Body of pancreas (tissue), 4 donors: ENCODE results near the gene GOLT1A. TPM values are rescaled to one million over a fixed set of nuclear protein-coding genes. Genes with fewer than 3 reads are reported as not detected.

Experiments
- ATAC-seq: fragments of 150-250 bp; one replicate; pipeline ENCODE4 v1.9.1; 2016
- DNase-seq, 4 donors: peaks; one replicate each; pipeline ENCODE4 v3.0.0-alpha.2; 2019
- H3K27ac ChIP-seq, 4 donors: fragments of 200-600 bp; sonication (generic); 1 replicate in 3 of 4; 2 replicates in 1 of 4; pipeline versions ENCODE4 v1.5.1 to v1.6.1; 2016 to 2019; ENCODE audit warnings: mild to moderate bottlenecking in 1 of 4, mixed read lengths in 1 of 4, moderate library complexity in 1 of 4
- H3K27me3 ChIP-seq, 2 donors: fragments of 200-600 bp; sonication (generic); one replicate each; pipeline ENCODE4 v1.6.0; 2016; ENCODE audit warnings: mild to moderate bottlenecking in 1 of 2
- H3K36me3 ChIP-seq, 2 donors: fragments of 200-600 bp; sonication (generic); replicated peaks in 1 of 2; 2 replicates each; pipeline ENCODE4 v1.5.1; 2016; ENCODE audit warnings: low read depth in 2 of 2; ENCODE audit not compliant: insufficient read depth in 1 of 2
- H3K4me1 ChIP-seq: fragments of 200-600 bp; sonication (generic); one replicate; pipeline ENCODE4 v1.6.0; 2016
- H3K4me3 ChIP-seq, 2 donors: fragments of 200-600 bp; sonication (generic); 1 replicate in 1 of 2; 2 replicates in 1 of 2; pipeline ENCODE4 v1.5.1; 2016 to 2019
- H3K9me3 ChIP-seq, 3 donors: fragments of 200-600 bp; sonication (generic); 1 replicate in 2 of 3; 2 replicates in 1 of 3; pipeline ENCODE4 v1.5.1; 2016
- POLR2A ChIP-seq, 3 donors: fragments of 450-650 bp; IDR thresholded peaks; one replicate each; pipeline ENCODE4 v1.6.1; 2016; ENCODE audit warnings: antibody characterized with exemption in 3 of 3, mild to moderate bottlenecking in 2 of 3
- WGBS, 2 donors: methylation state at CpG; one replicate each; pipeline ENCODE4 v1.1.5; 2017; 5-methylcytosine and 5-hydroxymethylcytosine counted together
- intact Hi-C: fragments of 100-400 bp; cut with DNase I; formaldehyde crosslinking; loops from one replicate; pipeline ENCODE4 v1.15.1; 2023
- total RNA-seq, 2 donors: library from RNA; depleted of rRNA; stranded (reverse); fragments of >200 nt; gene quantifications; one replicate each; pipeline ENCODE4 v1.1.0, GENCODE V29; 2016
- TF ChIP-seq, protein P1 (sequence below), 7 experiments: fragments of 450-650 bp in 4 of 7; fragments of 200-600 bp in 3 of 7; sonication (generic) in 3 of 7; IDR thresholded peaks; one replicate each; pipeline ENCODE4 v1.5.1; 2016 to 2019; ENCODE audit warnings: antibody characterized with exemption in 7 of 7

The GOLT1A gene
- total RNA-seq, 2 donors from 2014 or later, result 6.5 TPM; not detected in 1

DNA sequence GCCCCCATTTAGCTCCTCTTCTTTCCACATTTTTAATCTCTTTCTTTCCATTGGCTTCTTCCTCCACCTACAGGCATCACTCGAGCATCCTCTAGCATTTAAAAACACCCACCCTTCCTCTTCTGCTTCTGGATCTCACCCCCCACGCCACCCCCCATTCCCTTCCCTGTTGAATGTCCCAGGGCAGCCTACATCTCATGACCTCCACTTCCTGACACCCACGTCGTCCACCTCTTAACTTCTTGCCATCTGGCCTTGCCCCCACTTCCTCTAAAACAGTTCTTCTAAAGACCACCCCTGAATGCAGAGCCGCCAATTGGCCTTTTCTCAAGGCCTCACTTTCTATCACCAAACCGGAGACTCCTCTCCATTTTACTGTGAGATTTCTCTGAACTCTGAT, 55.8 kb downstream of the GOLT1A start:
- DNase-seq (no peak), ATAC-seq (no peak)
- intact Hi-C loops, result no loop called here
- no peak for TF ChIP-seq POLR2A (IDR thresholded peaks at IDR 0.05)
- TF ChIP-seq, protein P1, sequence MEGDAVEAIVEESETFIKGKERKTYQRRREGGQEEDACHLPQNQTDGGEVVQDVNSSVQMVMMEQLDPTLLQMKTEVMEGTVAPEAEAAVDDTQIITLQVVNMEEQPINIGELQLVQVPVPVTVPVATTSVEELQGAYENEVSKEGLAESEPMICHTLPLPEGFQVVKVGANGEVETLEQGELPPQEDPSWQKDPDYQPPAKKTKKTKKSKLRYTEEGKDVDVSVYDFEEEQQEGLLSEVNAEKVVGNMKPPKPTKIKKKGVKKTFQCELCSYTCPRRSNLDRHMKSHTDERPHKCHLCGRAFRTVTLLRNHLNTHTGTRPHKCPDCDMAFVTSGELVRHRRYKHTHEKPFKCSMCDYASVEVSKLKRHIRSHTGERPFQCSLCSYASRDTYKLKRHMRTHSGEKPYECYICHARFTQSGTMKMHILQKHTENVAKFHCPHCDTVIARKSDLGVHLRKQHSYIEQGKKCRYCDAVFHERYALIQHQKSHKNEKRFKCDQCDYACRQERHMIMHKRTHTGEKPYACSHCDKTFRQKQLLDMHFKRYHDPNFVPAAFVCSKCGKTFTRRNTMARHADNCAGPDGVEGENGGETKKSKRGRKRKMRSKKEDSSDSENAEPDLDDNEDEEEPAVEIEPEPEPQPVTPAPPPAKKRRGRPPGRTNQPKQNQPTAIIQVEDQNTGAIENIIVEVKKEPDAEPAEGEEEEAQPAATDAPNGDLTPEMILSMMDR (IDR thresholded peaks at IDR 0.05), result no peak
- WGBS, 2 donors, result 60 to 63% methylated on average over 6 of the region's 6 CpGs
- peaks cover 5% of the 10 kb centered on the region for H3K4me1 ChIP-seq
- no peaks in the 10 kb centered on the region for H3K9me3 ChIP-seq
- no peaks in the 10 kb centered on the region for H3K27me3 ChIP-seq
- no peak overlapping the region for H3K4me3 ChIP-seq
- H3K27ac ChIP-seq, result no peak overlapping the region
- H3K36me3 ChIP-seq, result no peaks in the 10 kb centered on the region

DNA sequence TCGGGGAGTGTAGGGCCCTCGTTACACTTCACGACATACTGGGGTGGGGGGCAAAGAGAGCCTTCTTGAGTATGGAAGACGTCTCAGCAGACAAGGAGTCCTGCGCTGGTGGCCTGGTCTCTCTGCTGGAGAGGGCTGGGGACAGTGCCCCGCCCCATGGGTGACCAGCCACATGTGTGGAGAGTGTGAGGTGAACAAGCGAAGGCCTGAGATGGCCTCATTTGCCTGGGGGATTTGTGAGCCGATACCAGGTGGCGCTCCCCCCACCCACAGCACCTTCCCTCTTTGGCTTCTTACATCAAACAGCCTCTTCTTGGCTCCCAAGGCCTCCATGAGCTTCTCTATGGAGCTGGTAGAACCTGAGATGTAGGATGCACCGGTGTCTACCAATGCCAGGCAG, 57.9 kb downstream of the GOLT1A start:
- H3K9me3 ChIP-seq, result no peaks in the 10 kb centered on the region
- H3K4me1 ChIP-seq, result peaks cover 14% of the 10 kb centered on the region
- TF ChIP-seq, protein P1 (IDR thresholded peaks at IDR 0.05), result no peak
- no peak for TF ChIP-seq POLR2A (IDR thresholded peaks at IDR 0.05)
- DNase-seq, result no peak
- H3K4me3 ChIP-seq, result no peak overlapping the region
- no peak overlapping the region for H3K27ac ChIP-seq
- no peak for ATAC-seq
- H3K36me3 ChIP-seq, result no peaks in the 10 kb centered on the region
- no peaks in the 10 kb centered on the region for H3K27me3 ChIP-seq
- WGBS, 2 donors, result 84 to 85% methylated on average over 10 of the region's 10 CpGs
- intact Hi-C loops, result no loop called here

DNA sequence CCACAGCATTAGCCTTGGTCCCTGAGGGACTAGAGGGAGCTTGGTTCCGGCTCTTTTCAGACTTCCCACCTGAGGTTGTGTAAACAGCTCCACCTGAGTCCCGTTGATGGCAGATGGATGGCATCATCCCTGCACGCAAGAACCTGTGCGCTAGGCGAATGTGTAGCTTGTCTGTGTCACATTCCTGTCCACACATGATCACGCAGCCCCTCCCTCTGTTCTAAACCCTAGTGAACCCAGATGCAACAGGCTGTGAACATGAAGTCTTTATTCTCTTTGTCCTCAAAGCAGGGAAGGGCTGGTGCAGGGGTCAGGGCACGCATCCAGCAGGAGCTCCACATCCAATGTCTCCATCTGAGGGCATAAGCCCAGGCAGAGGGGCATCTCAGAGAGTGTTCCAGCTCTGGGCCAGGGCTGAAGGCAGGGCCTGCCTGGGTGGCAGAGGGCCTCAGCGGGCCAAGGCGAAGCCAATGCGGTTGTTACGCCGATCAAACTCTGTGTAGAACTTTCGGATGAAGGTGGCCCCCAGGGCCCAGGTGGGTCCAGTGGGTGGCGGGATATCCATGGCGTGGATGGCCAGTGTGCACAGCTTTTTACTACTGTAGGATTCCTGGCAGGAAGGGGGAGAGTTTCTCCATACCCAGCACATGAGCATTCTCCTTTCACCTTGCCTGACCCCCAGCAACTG, 59.1 kb downstream of the GOLT1A start:
- intact Hi-C loops, result no loop called here
- no peak overlapping the region for H3K4me3 ChIP-seq
- no peak overlapping the region for H3K27ac ChIP-seq
- TF ChIP-seq, protein P1 (IDR thresholded peaks at IDR 0.05), result no peak
- no peak for TF ChIP-seq POLR2A (IDR thresholded peaks at IDR 0.05)
- H3K27me3 ChIP-seq, result no peaks in the 10 kb centered on the region
- H3K9me3 ChIP-seq, result no peaks in the 10 kb centered on the region
- no peaks in the 10 kb centered on the region for H3K36me3 ChIP-seq
- 75 to 87% methylated on average over 14 to 15 of the region's 15 CpGs for WGBS, 2 donors
- H3K4me1 ChIP-seq, result peaks cover 23% of the 10 kb centered on the region
- DNase-seq, result no peak
- ATAC-seq, result no peak

DNA sequence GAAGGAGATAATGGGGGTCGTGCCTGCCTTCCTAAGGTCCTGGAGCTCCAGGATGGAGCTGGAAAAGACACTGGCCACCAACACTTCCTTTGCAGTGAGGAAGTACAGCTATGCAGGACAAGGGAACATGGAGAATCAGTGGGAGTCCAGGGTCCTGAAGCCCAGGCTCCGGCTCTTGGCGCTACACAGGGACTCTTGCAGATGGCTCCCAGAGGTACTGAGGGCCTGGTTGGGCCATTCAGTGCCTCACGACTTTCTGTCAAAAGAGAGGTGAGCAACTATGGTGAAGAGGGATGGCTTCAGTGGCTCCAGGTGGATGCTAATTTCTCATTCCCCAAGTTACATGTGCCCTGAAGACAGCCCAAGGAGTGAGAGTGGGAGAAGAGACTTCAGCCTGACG, 60.1 kb downstream of the GOLT1A start:
- 87 to 94% methylated on average over 5 of the region's 5 CpGs for WGBS, 2 donors
- DNase-seq, result no peak
- ATAC-seq, result no peak

More for the DNA sequence above, 60.1 kb downstream of the GOLT1A start:
- Histone ChIP-seq H3K36me3 (no peaks in the 10 kb centered on the region), H3K9me3 (no peaks in the 10 kb centered on the region), H3K4me3 (no peak overlapping the region), H3K4me1 (peaks cover 23% of the 10 kb centered on the region), H3K27me3 (no peaks in the 10 kb centered on the region), H3K27ac (no peak overlapping the region)
- intact Hi-C loops, result no loop called here
- TF ChIP-seq POLR2A (IDR thresholded peaks at IDR 0.05), result no peak
- TF ChIP-seq, protein P1 (IDR thresholded peaks at IDR 0.05), result no peak
